Ovary (tissue), 3 donors: Measurements from ENCODE around the gene SWAP70.

Source experiments
- EP300 ChIP-seq: sonication (generic); formaldehyde crosslinking; IDR thresholded peaks from one replicate; pipeline ENCODE4 v1.6.1; 2017; ENCODE audit warnings: antibody characterized with exemption
- TF ChIP-seq, protein P1 (sequence below), 3 donors: fragments of 450-650 bp in 2 of 3; fragments of 200-600 bp in 1 of 3; IDR thresholded peaks; one replicate each; pipeline versions ENCODE4 v1.5.1 to v1.8.0; 2016 to 2022; ENCODE audit warnings: antibody characterized with exemption in 3 of 3, mild to moderate bottlenecking in 1 of 3
- donor health status: DM: no; HTN: no; CAD: no.

GRCh38 chr11:9657531-9657930 is 6.3 kb upstream of the SWAP70 start:
- TF ChIP-seq, protein P1, sequence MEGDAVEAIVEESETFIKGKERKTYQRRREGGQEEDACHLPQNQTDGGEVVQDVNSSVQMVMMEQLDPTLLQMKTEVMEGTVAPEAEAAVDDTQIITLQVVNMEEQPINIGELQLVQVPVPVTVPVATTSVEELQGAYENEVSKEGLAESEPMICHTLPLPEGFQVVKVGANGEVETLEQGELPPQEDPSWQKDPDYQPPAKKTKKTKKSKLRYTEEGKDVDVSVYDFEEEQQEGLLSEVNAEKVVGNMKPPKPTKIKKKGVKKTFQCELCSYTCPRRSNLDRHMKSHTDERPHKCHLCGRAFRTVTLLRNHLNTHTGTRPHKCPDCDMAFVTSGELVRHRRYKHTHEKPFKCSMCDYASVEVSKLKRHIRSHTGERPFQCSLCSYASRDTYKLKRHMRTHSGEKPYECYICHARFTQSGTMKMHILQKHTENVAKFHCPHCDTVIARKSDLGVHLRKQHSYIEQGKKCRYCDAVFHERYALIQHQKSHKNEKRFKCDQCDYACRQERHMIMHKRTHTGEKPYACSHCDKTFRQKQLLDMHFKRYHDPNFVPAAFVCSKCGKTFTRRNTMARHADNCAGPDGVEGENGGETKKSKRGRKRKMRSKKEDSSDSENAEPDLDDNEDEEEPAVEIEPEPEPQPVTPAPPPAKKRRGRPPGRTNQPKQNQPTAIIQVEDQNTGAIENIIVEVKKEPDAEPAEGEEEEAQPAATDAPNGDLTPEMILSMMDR (IDR thresholded peaks at IDR 0.05), result no peak
- no peak for TF ChIP-seq EP300
